22Rv1 (cell line): ENCODE results near the gene TNFRSF1B.

ENCODE experiments used
- ZFX ChIP-seq: fragments of 450-650 bp; IDR thresholded peaks from 2 replicates; pipeline ENCODE4 v1.6.1; 2017; ENCODE audit warnings: antibody characterized with exemption, borderline replicate concordance
- TF ChIP-seq, protein P1 (sequence below): fragments of 450-650 bp; IDR thresholded peaks from 2 replicates; pipeline ENCODE4 v1.5.1; 2017; ENCODE audit warnings: mild to moderate bottlenecking

- TF ChIP-seq, protein P1, sequence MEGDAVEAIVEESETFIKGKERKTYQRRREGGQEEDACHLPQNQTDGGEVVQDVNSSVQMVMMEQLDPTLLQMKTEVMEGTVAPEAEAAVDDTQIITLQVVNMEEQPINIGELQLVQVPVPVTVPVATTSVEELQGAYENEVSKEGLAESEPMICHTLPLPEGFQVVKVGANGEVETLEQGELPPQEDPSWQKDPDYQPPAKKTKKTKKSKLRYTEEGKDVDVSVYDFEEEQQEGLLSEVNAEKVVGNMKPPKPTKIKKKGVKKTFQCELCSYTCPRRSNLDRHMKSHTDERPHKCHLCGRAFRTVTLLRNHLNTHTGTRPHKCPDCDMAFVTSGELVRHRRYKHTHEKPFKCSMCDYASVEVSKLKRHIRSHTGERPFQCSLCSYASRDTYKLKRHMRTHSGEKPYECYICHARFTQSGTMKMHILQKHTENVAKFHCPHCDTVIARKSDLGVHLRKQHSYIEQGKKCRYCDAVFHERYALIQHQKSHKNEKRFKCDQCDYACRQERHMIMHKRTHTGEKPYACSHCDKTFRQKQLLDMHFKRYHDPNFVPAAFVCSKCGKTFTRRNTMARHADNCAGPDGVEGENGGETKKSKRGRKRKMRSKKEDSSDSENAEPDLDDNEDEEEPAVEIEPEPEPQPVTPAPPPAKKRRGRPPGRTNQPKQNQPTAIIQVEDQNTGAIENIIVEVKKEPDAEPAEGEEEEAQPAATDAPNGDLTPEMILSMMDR: no peak
- TF ChIP-seq ZFX: no peak
Observed at GRCh38 chr1:12140016-12140415, 26.8 kb upstream of the TNFRSF1B start.
